Activated CD4-positive, CD25-positive, alpha-beta regulatory T cell (primary cell): ENCODE data around the gene ILDR1.

Experiments used
- DNase-seq, 4 experiments: peaks; one replicate each; lab custom pipeline; 2025; lab: John Stamatoyannopoulos, UW

Gene ILDR1

DNA sequence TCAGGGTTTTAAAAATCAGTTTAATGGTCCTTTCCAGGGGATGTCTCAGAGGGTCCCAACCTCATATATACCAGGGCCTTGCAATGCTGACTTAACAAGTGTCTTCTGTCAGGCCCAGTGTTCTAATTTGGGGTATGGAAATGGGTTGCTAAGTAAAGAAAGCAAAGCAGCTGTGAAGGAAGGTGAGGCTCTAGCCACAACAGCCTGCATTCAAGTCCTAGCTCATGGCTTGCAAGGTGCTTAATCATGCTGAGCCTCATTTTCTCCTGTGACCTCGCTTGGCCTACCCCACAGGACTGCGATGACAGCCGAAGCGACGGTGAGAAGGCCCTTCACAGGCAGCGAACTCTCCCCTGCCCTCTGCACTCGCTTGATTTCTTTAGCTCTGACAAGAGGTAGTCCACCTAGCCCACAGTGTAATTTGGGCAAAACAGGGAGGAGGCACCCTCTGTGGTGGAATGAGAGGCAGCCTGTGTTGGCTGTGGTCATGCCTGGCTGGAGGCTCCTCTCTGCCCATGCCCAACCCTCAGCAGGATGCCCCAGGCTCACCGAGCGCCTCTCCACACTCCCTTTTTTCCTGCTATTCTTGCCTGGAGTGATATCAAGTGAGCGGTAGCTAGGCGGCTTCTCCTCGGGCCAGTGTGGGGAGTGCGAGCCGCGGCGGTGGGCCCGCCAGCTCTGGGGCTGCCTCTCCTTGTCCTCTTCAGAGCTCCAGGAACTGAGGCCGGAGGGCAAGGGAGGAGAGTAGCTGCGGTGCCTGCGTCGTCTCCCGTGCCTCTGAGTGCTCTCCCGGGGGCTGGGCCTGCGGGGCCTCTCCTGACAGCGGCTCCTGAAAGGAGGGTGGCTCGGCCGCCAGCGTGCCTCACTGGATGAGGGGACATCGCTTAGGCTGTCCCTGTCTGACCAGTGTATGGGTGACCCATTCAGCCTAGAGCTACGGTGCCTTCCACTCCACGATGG lies 29.2 kb downstream of the ILDR1 start:
- DNase-seq: no peak

DNA sequence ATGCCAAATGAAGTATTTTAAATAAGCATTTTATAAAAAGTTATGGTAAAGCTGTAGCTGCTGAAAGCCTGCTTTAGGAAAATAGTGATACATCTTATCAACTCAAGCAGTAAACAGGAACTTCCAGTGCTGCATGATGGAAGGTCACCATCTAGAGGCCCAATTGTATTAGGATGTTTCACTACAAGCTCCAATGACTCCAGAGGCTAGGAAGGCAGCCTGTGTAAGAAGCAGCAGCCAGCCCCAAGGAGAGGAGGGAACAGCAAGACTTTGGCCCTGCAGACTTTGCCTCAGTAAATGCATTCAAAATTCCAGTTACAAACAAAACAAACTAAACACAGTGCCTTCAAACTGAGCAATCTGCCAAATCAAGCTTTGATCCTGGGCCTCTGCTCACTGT lies 32.1 kb downstream of the ILDR1 start:
- DNase-seq: no peak

- no peak for DNase-seq
Observed at GRCh38 chr3:121988146-121988545, 33.9 kb downstream of the ILDR1 start.

- no peak for DNase-seq
Observed at GRCh38 chr3:121985846-121986245, 36.2 kb downstream of the ILDR1 start.

GRCh38 chr3:121981473-121981872 lies 40.6 kb downstream of the ILDR1 start:
- DNase-seq: no peak

DNA sequence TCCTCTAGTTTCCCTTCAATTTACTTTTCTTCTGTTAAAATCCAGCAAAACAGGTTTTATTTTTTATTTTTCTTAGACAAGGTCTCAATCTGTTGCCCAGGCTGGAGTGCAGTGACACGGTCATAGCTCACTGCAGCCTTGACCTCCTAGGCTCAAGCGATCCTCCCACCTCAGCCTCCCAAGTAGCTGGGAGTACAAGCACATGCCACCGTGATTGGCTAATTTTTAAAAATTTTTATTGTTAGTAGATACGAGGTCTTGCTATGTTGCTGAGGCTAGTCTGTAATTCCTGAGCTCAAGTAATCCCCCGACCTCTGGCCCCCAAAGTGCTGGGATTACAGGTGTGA lies 41.6 kb downstream of the ILDR1 start:
- no peak for DNase-seq

- DNase-seq: no peak
Observed at GRCh38 chr3:121979734-121980449, 42.2 kb downstream of the ILDR1 start.

DNA sequence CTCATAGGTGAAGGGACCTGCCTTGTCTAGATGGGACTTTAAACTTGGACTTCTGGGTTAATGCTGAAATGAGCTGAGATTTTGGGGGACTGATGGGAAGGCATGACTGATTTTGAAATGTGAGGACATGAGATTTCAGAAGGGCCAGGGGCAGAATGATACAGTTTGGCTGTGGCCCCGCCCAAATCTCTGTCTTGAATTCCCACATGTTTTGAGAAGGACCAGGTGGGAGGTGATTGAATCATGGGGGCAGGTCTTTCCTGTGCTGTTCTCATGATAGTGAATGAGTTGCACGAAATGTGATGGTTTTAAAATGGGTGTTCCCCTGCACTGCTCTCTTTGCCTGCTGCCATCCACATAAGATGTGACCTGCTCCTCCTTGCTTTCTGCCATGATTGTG lies 42.8 kb downstream of the ILDR1 start:
- DNase-seq: no peak

- no peak for DNase-seq
Observed at GRCh38 chr3:121976727-121977126, 45.3 kb downstream of the ILDR1 start.

DNA sequence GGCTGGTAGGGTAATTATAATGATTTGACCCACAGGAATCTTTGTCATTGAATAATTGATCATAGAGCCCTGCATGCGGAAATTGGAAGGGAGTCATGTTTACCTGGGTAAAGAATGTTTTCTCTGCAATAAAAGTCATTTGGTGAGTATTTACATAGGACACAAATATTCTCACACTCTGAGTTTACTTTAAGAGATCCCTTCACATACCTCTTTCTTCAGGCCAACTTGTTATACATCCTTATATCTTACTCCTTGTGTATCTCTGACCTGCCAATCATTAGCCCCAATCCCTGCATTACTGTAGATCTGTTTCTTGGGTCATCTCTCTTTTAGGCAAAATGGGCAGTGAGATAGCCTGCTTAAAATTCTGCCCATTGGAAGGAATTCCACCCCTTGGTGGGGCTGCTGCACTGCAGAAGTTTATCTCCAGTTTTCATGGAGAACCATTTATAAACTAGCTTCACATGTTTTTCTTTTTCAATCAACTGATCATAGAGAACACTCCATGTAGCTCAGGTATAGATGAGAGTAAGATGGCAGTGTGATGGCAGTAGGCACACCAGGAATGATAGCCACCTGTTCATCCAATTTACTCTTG lies 46.2 kb downstream of the ILDR1 start:
- no peak for DNase-seq

GRCh38 chr3:121974601-121975111 lies 47.4 kb downstream of the ILDR1 start:
- DNase-seq: no peak

DNA sequence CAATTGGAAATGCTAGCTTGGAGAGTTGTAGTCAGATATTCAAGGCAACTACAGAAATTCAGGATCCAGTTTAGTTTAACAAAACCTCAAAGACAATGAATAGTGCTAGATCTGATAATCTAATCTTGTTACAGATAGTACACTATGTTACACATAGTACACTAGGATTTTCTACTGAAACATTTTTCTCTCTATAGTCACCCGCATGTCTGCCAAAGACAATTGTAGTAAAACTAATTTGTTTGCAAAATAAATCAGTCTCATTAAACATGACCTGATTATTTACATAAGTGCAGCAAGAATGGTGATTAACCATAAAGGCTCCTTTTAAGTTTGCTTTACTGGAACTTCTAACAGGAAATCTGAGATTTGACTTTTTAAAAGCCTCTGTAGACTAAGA lies 52.0 kb downstream of the ILDR1 start:
- no peak for DNase-seq

GRCh38 chr3:121969631-121970030 lies 52.4 kb downstream of the ILDR1 start:
- no peak for DNase-seq

GRCh38 chr3:121963608-121964007 lies 58.4 kb downstream of the ILDR1 start:
- DNase-seq: no peak

GRCh38 chr3:121962443-121962842 lies 59.6 kb downstream of the ILDR1 start:
- DNase-seq: no peak

GRCh38 chr3:121961283-121961682 lies 60.8 kb downstream of the ILDR1 start:
- no peak for DNase-seq

DNA sequence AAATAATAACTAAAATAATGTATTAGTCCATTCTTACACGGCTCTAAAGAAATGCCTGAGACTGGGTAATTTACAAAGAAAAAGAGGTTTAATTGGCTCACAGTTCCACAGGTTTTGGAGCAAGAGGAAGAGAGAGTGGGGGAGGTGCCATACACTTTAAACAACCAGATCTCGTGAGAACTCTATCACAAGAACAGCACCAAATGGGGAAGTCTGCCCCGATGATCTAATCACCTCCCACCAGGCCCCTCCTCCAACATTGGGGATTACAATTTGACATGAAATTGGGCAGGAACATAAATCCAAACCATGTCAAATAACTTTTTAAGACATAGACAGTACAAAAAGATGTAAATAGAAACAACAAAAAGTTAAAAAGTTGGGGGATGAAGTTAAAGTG lies 63.2 kb downstream of the ILDR1 start:
- no peak for DNase-seq

DNA sequence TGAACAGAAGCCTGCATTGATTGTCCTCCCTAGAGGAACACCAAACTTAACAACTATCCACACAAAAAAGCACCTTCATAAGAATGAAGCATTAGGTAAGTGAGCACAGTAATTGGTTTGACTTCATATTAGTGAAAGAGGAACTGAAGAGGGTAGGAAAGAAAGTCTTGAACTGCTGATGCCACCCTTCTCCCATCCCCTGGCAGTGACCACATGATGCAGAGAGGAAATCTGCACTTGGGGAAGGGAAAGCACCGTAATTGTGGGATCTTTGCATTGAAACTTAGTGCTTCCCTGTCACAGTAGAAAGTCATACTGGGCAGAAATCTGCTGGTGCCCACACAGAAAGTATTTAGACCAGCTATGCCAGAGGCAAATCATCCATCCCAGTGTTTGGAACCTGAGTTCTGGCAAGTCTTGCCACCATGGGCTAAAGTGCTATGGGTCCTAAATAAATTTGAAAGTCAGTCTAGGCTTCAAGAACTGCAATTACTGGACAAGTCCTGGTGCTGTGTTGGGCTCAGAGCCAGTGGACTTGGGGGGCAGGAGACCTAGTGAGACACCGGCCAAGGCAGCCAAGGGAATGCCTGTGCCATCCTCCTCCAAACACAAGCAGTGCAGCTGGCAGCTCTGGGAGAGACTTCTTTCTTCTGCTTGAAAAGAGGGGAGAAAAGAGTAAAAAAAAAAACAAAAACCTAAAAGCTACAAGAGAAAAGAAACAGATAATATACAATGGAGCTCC lies 64.2 kb downstream of the ILDR1 start:
- DNase-seq: no peak

GRCh38 chr3:121956363-121956762 lies 65.7 kb downstream of the ILDR1 start:
- DNase-seq: no peak

GRCh38 chr3:121951291-121951919 lies 70.6 kb downstream of the ILDR1 start:
- no peak for DNase-seq

DNA sequence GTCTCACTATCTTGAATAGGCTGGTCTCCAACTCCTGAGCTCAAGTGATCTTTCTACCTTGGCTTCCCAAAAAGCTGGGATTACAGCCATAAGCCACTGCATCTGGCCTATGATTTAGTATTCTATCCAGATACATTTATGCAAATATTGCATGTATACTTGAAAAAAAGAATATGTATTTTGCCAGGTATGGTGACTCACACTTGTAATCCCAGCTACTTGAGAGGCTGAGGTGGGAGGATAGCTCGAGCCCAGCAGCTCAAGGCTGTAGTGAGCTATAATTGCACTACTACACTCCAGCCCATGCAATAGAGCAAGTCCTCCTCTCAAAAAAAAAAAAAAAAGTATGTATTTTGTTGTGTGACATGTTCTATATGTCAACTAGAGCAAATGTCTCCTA lies 73.4 kb downstream of the ILDR1 start:
- no peak for DNase-seq

DNA sequence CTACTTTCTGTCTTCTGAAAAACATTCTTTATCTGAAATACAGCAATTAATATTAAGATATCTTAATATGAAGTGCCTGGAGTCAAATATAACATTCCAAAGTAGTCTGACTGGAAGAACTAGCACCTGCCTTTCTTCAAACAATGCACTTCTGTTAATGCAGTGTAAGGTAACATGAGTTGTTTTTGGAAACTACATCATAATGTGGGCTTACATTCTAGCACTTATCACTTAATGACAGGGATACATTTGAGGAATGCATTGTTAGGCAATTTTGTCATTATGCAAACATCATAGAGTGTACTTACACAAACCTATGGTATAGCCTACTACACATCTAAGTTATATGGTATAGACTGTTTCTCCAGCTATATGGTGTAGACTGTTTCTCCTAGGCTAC lies 78.6 kb downstream of the ILDR1 start:
- no peak for DNase-seq
